ENCODE results near the gene PSME1. TPM values are rescaled to one million over a fixed set of nuclear protein-coding genes. Genes with fewer than 3 reads are reported as not detected.
A peak's percentile ranks its signal among the peaks of the same experiment; 100 is the strongest.

The PSME1 gene
- total RNA-seq, 1 donor from 2014 or later, result 73.5 TPM

DNA sequence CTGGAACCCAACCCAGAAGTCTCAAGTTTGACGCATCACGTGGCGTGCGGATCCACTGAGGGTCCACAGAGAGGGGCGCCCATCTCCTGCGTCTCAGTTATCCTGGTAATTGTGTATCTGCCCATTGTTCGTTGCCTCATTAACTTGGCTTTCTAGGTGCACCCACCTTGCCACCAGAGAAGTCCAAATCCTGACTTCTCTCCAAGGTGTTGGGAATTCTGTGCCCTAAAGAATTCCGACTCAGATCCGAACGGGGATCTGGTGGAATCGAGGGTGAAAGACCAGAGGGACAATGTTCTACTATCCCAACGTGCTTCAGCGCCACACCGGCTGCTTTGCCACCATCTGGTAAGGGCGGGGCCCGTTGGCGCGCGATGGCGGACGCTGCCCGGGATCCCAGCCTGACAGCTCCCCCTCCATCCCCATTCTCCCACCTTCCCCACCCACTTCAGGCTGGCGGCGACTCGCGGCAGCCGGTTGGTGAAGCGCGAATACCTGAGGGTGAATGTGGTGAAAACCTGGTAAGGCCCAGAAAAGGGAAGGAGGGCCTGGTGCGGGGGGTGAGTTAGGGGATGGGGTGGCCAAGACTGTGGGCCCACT is 36.4 kb downstream of the PSME1 start:
- DNase-seq, result peak; percentile 33

DNA sequence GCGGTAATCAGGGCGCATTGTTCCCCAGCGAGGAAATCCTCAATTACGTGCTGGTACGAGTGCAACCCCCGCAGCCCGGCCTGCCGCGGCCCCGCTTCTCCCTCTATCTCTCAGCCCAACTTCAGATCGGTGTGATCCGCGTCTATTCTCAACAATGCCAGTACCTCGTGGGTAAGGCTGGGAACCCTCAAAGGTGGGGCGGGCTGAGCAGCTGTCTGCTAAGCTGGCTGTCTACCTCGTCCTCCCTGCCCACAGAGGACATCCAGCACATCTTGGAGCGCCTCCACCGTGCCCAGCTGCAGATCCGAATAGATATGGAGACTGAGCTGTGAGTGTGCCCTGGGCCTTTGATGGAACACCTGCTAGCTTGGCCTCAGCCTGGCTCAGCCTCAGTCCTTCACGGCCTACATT is 36.9 kb downstream of the PSME1 start:
- DNase-seq, result peak; percentile 7

DNA sequence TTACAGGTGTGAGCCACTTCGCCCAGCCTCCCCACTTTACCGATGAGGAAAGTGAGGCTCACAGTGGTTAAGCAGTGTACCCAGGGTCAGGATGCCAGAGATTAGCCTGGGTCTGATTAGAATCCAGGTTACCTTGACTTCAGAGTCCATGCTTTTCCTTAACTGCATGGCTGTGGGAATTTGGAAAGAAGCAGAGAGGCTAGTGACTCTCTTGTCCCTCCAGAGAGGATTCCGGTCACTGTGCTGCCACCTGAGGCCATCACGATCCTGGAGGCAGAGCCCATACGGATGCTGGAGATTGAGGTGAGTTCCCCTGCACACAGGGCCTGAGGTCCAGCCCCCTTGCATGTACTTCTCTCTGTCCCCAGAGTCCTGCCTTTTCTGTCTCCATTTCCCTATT is 40.6 kb downstream of the PSME1 start:
- no peak for DNase-seq

DNA sequence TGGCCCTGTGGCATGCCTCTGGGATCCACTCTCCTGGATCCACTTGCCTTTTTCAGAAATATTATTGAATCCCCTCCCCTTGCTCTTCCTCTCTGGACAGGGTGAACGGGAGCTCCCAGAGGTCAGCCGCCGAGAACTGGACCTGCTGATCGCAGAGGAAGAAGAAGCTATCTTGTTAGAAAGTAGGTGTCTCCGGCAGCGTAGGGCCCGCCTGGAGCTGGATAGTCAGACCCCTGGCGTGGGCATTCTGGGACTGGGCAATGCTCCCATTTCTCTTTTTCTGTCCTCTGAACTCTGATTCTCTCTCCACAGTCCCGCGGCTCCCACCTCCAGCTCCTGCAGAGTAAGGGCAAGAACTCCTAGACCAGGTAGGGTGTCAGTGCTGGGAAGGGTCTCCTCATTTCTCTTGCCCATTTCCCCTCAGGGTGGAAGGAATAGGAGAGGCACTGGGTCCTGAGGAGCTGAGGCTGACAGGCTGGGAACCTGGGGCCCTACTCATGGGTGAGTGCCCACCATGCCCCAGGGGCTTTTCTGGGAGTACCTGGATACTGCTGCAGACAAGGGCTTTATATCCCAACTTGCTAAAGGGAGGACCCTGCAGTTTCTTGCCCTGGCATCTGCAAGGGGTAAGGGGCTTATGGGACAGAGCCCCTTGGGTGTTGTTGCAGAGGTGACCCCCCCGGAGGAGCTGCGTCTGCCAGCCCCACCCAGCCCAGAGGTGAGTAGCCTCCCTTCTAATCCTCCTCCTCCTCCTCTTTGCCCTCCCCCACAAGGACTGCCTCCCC is 41.2 kb downstream of the PSME1 start:
- DNase-seq, result no peak

DNA sequence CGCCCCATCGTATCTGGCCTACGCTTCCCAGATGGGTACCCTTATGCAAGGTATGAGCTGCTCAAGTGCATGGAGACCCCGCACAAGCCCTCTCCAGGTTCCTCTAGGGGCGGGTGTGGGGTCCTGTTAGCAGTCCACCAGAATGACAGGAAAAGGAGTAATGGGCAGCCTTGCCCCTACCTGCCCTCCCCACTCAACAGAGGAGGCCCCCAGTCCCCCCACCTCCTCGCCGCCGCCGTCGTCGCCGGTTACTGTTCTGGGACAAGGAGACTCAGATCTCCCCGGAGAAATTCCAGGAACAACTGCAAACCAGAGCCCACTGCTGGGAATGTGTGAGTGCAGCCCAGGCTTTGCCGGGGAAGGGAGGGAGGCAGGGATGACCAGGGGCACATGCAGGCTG is 41.9 kb downstream of the PSME1 start:
- DNase-seq, result no peak

DNA sequence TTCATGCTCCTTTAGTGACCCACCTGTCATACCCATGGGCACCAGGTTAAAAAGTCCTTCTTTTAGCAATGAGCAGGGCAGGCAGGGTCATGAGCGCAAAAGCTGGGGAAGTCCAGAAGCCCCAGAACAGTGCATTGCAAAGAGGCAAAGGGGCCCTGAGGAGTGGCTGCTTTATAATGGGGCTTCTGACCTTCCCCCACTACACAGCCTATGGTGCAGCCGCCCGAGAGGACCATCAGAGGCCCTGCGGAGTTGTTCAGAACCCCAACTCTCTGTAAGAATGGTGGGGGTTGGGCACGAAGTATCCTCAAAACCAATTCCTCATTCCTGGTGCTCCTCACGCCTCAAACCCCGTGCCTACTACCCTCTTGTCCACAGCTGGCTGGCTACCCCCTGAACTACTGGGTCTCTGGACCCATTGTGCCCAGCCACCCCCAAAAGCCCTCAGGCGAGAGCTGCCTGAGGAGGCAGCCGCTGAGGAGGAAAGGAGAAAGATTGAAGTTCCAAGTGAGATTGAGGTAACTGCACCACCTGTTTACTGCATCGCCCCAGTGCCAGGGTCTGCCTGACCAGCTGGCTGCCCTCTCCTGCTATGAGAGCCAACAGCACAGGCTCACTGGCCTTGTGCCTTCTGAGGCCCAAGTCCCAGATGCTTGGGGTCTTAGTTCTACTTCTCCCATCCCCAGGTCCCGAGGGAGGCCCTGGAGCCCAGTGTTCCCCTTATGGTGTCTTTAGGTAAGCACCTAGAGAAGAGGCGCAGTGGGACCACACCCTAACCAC is 42.6 kb downstream of the PSME1 start:
- no peak for DNase-seq

DNA sequence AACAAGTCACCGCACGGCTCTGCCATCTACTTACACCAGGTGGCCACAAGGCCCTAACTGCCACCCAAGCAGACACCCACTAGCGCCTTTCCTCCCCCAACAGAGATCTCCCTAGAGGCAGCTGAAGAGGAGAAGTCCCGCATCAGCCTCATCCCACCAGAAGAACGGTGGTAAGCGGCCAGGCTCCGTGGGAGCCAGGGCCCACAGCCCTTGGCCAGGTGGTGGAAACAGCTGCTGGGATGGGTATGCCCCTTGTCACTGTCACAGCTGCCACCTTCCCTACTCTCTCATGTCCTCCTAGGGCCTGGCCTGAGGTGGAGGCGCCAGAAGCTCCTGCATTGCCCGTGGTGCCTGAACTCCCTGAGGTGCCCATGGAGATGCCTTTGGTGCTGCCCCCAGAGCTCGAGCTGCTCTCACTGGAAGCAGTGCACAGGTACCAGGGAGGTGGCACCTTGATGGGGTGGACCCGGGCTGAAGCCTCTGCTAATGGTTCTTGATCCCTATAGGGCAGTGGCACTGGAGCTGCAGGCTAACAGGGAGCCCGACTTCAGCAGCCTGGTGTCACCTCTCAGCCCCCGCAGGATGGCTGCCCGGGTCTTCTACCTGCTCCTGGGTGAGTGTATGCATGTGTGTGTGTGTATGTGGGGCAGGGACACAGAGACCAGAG is 43.4 kb downstream of the PSME1 start:
- no peak for DNase-seq

DNA sequence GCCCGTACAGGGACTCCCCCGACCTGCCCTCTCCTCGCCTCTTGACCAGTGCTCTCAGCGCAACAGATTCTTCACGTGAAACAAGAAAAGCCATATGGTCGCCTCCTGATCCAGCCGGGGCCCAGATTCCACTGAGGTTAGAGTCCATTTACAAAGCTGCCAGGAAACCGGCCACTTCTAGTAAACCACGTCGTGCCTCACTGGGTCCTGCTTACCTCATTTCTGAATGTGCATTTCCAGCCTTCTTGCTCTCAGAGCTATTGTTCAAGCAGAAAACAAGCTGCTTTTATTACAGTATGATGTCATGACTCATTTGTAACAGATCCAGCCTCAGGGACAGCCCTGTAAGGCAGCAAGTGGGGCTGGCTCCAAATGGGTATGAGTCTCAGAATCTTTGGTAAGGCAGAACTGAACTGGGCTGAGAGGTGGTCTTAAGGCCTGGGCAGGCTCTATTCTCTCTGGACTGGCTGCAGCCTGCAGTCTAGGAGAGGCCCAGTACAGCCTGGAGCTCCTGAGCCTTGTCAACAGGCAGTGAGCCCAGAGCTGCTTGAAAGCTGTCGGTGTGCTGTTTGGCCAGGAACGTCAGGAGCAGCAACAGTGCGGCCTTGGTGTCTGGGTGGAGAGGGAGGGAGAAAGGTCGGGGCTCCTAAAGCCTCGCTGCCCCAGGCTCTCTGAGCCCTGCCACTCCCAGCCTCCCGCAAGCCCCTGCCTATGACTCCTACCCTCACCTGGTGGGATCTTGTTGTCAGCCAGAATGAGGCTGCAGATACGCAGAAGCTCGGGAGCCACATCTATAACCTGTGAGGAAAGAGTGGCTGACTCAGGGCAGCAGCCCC is 44.2 kb downstream of the PSME1 start:
- DNase-seq, result peak; percentile 13

DNA sequence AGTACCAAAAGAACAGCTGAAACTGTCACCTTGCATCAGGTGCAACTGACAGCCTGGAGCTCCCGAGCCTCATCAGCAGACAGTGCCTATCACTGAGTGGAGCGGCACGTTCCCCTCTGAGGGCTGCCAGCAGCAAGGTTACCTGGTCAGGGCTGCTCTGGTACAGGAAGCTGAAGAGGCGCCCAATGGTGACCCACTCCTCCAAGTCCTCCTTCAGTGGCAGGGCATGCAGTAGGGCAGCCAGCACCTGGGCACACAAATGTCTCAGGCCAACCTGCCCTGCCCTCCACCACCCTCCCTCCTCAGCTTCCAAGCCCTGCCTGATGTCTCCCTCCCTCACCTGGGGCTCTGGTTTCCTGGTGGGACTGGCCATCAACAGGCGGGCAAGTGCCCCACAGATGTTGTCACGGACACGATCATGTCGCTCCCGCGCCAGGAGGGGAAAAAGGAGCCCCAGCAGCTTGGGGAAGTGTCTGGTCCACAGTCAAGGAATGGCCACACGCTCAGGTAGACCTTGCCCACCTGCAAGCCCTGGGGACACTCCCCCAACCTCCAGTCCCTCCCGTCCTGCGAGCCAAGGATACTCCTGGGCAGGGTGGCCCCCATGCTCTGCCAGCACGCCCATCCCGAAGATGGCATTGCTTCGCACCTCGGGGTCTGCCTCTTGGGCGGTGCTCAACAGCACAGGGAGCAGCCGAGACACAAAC is 45.5 kb downstream of the PSME1 start:
- DNase-seq, result no peak

DNA sequence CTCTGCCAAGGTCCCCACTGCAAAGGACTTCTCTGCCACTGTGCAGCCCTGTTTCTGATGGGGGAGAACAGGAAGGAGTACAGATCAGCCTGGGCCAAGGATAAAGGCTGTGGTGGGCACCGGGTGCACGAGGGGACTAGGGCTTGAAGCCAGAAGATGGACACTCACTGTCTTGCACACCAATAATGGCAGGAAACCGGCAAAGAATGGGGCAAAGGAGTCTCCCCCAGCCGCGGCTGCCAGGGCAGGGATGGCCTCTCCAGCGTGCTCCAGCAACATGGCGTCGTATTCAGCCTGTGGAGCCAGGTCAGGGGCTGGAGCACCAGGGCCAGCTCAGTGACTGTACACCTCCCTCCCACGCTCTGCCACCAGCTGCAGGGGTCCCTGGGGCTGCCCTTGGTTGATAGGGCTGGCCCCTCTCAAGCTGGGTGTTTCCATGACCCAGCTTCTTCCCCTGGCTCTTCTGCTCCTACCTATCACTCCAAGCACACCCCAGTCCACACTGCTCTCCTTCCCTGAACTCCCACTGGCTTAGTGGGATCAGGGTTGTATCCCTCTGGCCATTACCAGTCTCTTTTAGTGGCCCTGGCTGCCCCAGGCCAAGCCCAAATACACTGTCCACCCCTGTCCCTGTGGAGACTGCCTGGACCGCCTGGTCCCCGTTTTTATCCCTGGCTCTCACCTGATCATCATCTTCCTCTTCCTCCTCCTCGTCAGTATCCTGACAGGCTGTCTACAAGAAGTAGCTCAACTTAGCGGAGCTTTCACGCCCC is 46.3 kb downstream of the PSME1 start:
- DNase-seq, result no peak

DNA sequence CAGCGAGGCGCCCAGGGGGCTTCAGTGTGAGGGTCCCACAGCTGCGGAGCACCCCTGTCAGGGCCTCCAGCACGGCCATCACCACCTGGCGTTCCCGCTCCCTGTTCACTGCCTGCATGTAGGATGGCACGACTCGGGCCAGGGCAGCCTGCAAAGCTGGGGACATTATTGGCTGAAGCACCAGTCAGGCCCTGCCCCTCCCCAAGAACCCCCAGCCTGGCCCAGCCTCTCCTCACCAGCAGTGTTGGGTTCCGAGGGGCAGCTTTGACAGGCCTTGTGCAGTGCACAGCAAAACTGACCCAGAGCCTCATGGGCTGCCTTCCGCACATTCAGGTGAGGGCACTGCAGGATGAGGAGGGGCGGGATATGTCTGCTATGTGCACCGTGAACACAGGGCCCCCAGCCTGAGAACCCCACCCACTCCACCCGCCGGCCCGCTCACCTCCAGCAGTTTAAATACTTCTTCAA is 47.1 kb downstream of the PSME1 start:
- DNase-seq, result no peak

DNA sequence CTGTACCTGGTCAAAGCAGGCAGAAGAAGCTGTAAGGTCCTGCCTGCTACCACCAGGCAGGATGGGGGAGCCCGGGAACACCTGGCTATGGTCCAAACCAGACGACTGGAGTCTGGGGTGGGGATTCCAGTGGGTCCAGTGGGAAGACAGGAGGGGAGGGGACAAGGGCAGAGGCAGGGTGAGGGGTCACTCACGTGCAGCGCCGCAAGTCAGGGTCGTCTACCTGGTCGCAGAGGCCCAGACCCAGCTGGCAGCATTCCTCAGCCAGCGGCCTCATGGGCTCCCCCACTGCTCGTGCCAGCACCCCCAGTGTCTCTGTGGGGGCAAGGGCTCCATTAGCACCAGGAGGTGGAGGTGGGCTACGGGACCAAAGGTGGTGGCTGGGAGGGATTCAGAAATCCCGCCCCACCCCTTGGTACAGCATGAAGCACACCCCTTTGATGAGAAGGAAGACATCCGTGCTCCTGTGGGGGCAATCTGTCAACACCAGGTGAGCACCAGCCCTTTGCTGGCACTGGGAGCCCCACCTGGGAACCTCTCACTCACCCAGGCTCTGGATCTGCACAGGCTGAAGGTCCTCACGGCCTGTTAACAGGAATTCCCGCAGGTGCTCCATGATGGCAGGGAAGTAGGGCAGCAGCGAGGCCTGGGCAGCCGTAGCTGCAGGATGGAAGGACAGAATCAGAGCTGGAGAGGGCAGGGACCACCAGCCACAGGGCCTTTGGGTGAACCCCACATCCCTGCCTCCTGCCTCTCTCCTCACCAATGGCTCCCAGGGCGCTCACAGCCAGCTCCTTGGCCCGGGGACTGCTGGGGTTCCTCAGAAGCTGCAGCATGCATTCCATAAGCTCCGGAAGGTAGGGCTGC is 48.3 kb downstream of the PSME1 start:
- DNase-seq, result no peak

DNA sequence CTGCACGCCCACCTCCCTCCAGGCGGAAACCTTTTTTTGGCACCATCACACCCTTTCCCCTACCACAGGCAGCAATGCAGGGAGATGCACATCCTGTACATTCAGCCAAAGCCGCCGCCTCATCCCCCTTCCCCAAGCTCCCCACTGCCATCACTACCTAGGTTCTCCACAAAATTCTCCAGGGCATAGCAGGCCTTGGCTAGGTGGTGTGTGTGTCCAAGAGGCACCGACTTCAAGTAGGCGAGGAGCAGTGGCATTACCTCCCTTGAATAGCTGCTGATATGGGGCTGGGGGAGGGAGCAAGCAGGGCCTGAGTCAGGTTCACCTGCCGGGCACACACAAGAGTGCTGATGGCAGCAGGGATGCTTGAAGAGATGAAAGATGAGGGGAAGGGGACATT is 49.0 kb downstream of the PSME1 start:
- DNase-seq, result no peak

DNA sequence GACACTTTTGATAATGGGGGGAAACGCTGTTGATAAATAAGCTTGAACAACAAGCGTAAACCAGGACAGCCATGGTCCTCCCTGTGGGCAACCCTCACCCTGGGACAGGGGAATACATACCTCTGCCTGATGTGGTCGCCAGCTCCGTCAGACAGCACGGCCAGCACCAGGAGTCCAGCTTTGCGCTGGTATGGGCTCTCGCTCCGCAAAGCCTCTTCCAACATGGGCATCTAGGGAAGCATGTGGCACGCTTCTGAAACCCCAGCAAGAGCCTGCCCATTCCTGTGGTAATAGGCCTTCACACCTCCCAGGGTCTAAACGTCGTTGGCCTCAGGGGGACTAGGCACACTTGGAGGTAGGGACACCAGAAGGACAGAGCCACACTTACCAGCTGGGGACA is 49.7 kb downstream of the PSME1 start:
- DNase-seq, result no peak

DNA sequence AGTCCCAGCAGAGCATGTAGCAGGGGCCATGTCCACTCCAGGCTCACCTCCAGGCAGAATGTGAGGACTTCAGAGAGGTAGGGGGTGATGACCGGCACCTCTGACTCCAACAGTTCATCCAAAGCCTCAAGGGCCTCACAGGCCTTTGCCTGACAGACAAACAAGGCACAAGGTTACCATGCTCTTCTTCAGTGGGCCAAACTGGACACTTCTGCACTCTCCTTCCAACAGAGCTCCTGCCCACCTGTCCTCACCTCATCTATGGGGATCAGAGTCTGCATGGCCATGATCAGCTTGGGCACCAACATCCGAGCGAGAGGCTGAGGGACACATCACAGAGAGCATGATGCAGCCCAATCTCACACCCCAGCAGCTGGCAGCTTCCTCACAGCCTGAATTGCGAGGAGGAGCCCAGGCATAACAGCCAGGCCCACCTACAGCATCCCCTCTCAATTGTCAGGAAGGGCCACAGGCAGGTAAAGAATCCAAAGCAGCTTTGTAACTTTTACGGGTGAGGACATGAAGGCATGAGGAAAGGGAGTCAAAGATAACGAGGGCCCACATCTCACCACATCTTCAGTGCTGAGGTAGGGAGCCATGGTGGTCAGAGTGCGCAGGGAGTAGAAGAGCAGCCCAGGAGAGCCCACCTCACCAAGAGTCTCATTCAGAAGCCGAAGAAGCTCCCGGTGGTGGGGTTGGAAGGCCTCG is 51.0 kb downstream of the PSME1 start:
- DNase-seq, result no peak

DNA sequence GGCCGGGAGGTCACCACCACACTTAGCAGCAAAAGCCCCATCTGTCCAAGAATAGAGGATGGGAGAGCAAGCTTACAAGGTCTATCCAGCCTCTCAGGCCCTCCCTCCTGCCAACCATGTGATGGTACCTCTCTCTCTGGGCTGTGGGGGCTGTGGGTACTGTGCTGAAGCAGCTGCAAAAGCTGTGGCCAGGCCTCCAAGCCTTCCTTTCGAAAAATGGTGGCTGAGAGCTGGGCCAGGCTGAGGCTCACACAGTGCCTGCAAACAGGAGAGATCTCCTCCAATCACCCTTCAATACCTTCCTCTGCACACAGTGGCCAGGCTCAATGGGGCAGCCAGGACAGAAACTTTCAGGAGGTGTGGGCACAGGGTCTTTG is 51.5 kb downstream of the PSME1 start:
- no peak for DNase-seq
